ENCODE measurements around the gene TCL1A.
A peak's percentile ranks its signal among the peaks of the same experiment; 100 is the strongest.

TCL1A gene

GRCh38 chr14:95662376-95663186 is 51.3 kb downstream of the TCL1A start (continued):
- no peak for TF ChIP-seq ZNF350 (tag by site-specific recombination; IDR thresholded peaks at IDR 0.05)
- TF ChIP-seq ZNF155 (tag by site-specific recombination; IDR thresholded peaks at IDR 0.05), result no peak
- TF ChIP-seq ZNF596 (tag by site-specific recombination; IDR thresholded peaks at IDR 0.05), result no peak
- no peak for TF ChIP-seq ZNF311 (tag by site-specific recombination; IDR thresholded peaks at IDR 0.05; ENCODE audit: borderline replicate concordance)
- TF ChIP-seq, protein P1, sequence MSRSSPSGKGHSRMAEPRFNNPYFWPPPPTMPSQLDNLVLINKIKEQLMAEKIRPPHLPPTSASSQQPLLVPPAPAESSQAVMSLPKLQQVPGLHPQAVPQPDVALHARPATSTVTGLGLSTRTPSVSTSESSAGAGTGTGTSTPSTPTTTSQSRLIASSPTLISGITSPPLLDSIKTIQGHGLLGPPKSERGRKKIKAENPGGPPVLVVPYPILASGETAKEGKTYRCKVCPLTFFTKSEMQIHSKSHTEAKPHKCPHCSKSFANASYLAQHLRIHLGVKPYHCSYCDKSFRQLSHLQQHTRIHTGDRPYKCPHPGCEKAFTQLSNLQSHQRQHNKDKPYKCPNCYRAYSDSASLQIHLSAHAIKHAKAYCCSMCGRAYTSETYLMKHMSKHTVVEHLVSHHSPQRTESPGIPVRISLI (tag by site-specific recombination; IDR thresholded peaks at IDR 0.05), result no peak; the same call in 1 of the 2 replicates
- TF ChIP-seq ZNF132 (tag by site-specific recombination; IDR thresholded peaks at IDR 0.05; ENCODE audit: borderline replicate concordance), result no peak
- TF ChIP-seq MZF1 (tag by site-specific recombination; IDR thresholded peaks at IDR 0.05; ENCODE audit: borderline replicate concordance), result no peak
- TF ChIP-seq ZFP41 (tag by site-specific recombination; IDR thresholded peaks at IDR 0.05; ENCODE audit: borderline replicate concordance), result no peak
- peak; percentile 71 for TF ChIP-seq ZIC2 (tag by site-specific recombination; IDR thresholded peaks at IDR 0.05)
- TF ChIP-seq, protein P2, sequence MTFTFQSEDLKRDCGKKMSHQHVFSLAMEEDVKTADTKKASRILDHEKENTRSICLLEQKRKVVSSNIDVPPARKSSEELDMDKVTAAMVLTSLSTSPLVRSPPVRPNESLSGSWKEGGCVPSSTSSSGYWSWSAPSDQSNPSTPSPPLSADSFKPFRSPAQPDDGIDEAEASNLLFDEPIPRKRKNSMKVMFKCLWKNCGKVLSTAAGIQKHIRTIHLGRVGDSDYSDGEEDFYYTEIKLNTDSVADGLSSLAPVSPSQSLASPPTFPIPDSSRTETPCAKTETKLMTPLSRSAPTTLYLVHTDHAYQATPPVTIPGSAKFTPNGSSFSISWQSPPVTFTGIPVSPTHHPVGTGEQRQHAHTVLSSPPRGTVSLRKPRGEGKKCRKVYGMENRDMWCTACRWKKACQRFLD (tag by site-specific recombination; IDR thresholded peaks at IDR 0.05), result no peak
- no peak for TF ChIP-seq OSR2 (tag by site-specific recombination; IDR thresholded peaks at IDR 0.05)
- TF ChIP-seq ZNF768 (tag by site-specific recombination; IDR thresholded peaks at IDR 0.05), result no peak
- no peak for TF ChIP-seq GLI4 (tag by site-specific recombination; IDR thresholded peaks at IDR 0.05)
- TF ChIP-seq, protein P3, sequence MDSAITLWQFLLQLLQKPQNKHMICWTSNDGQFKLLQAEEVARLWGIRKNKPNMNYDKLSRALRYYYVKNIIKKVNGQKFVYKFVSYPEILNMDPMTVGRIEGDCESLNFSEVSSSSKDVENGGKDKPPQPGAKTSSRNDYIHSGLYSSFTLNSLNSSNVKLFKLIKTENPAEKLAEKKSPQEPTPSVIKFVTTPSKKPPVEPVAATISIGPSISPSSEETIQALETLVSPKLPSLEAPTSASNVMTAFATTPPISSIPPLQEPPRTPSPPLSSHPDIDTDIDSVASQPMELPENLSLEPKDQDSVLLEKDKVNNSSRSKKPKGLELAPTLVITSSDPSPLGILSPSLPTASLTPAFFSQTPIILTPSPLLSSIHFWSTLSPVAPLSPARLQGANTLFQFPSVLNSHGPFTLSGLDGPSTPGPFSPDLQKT (IDR thresholded peaks at IDR 0.05; ENCODE audit: borderline replicate concordance, low read depth, low read length), result no peak
- peak; percentile 87 for TF ChIP-seq SCRT2 (tag by site-specific recombination; IDR thresholded peaks at IDR 0.05)
- TF ChIP-seq, protein P4, sequence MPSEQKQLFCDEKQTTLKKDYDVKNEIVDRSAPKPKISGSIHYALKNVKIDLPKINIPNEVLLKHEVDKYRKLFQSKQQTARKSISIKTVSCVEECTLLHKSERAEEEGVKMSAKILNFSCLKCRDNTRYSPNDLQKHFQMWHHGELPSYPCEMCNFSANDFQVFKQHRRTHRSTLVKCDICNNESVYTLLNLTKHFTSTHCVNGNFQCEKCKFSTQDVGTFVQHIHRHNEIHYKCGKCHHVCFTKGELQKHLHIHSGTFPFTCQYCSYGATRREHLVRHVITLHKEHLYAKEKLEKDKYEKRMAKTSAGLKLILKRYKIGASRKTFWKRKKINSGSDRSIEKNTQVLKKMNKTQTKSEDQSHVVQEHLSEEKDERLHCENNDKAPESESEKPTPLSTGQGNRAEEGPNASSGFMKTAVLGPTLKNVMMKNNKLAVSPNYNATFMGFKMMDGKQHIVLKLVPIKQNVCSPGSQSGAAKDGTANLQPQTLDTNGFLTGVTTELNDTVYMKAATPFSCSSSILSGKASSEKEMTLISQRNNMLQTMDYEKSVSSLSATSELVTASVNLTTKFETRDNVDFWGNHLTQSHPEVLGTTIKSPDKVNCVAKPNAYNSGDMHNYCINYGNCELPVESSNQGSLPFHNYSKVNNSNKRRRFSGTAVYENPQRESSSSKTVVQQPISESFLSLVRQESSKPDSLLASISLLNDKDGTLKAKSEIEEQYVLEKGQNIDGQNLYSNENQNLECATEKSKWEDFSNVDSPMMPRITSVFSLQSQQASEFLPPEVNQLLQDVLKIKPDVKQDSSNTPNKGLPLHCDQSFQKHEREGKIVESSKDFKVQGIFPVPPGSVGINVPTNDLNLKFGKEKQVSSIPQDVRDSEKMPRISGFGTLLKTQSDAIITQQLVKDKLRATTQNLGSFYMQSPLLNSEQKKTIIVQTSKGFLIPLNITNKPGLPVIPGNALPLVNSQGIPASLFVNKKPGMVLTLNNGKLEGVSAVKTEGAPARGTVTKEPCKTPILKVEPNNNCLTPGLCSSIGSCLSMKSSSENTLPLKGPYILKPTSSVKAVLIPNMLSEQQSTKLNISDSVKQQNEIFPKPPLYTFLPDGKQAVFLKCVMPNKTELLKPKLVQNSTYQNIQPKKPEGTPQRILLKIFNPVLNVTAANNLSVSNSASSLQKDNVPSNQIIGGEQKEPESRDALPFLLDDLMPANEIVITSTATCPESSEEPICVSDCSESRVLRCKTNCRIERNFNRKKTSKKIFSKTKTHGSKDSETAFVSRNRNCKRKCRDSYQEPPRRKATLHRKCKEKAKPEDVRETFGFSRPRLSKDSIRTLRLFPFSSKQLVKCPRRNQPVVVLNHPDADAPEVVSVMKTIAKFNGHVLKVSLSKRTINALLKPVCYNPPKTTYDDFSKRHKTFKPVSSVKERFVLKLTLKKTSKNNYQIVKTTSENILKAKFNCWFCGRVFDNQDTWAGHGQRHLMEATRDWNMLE (tag by site-specific recombination; conservative IDR thresholded peaks at IDR 0.05; ENCODE audit: low read depth), result no peak
- no peak for TF ChIP-seq ZNF776 (tag by site-specific recombination; IDR thresholded peaks at IDR 0.05; ENCODE audit: borderline replicate concordance)
